GM12864 (cell line): Measurements from ENCODE around the gene CXorf49.
"Not testable (repeated sequence)": the region's sequence is repeated elsewhere in the genome, so short reads cannot be mapped to it uniquely, and the experiment has no call there.

Experiments
- DNase-seq: peaks from one replicate; pipeline ENCODE4 v3.0.0-alpha.2; 2011; ENCODE audit warnings: low read depth
- H3K4me3 ChIP-seq: 2 replicates; pipeline ENCODE4 v1.5.1; 2011; ENCODE audit warnings: mild to moderate bottlenecking, low read depth, low read length, control low read depth

The CXorf49 gene

DNA sequence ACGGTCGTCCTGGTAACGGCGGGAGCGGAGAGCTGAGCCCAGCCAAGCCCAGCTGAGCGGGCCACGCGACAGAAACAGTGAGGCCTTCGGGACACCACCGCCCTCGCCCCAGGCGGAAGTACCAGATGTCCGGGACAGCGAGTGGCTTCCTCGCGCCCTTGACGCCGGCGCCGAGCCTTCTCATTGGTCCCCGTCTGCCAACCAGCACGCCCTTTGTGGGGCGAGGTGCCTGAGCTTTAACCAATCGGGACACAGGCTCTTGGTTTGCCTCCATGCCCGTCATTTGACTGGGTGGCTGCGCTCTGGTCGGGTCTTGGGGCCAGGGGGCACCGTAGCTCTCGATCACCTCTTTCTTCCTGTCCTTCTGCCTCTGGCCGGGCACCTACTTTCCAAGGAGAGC lies at the start of gene CXorf49:
TSS of gene CXorf49 (minus strand) at position 101 of the 400 bp plus-strand sequence. CDS start 134 bp downstream, outside the sequence.
- H3K4me3 ChIP-seq, DNase-seq: not testable (repeated sequence)

DNA sequence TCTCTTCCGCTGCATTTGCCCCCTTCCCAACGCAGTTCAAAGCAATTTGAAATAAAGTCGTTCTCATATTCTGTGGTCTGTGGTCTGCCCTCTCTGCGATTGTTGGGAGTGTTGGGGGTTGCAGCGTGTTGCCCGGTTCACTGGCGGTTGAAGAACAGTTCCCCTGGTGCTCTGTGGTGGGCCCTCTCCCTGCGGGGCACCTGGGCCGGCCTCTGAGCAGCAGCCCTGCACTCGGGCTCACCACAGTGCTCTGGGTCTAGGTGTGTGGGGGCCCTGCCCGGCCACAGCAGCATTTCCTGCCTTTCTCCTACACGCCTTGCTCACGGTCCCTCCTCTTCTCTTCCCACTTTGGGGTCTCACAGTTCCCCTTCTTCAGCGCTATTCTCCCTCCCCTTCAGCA lies 49.0 kb upstream of the CXorf49 start:
- DNase-seq = not testable (repeated sequence)

DNA sequence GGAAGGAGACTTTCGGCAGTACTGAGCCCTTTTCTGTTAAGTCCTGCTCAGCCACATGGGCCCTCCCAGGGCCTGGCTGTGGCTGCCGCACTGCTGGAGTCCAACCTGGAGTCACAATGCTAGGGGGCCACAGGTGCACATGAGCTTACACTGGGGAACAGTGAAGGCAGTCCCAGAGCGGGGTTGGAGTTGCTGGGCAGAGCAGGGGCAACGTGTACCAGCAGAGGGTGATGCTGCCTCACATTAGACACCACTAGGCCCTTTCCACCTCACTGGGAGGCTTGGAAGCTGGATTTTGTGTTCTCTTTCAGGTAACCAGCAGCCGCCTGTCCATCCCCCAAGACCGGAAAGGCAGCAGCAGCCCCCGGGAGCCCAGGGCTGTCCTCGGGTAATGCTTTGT lies 47.5 kb upstream of the CXorf49 start:
- DNase-seq, H3K4me3 ChIP-seq: not testable (repeated sequence)

More for the DNA sequence above, 49.0 kb upstream of the CXorf49 start:
- not testable (repeated sequence) for H3K4me3 ChIP-seq

DNA sequence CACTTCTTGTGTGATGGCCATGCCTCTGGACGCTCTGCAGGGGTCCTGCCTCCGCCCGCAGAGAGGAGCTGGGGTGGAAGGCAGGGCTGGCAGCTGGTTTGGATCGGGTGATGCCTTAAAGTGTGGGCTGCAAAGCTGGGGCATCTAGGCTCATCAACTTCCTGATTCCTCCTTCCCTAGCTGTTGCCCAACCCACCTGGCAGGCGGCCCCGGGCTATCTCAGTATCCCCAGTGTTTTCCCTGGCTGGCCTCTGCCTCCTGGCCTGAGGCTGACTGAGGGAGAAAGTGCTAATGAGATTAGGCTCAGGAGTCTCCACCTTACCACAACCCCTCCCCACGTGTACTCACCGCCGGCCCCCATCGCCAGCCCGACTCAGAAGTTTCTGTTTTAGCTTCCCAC lies 46.7 kb upstream of the CXorf49 start:
- not testable (repeated sequence) for H3K4me3 ChIP-seq, DNase-seq

DNA sequence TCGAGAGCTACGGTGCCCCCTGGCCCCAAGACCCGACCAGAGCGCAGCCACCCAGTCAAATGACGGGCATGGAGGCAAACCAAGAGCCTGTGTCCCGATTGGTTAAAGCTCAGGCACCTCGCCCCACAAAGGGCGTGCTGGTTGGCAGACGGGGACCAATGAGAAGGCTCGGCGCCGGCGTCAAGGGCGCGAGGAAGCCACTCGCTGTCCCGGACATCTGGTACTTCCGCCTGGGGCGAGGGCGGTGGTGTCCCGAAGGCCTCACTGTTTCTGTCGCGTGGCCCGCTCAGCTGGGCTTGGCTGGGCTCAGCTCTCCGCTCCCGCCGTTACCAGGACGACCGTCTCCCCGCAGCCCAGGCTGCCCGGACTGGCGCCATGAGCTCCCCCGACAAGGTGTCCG lies 45.0 kb upstream of the CXorf49 start, which contains the start of gene CXorf49B:
TSS of gene CXorf49B (plus strand) at position 301 of the 400 bp plus-strand sequence. CDS start at position 376, 75 bp downstream.
- not testable (repeated sequence) for DNase-seq, H3K4me3 ChIP-seq

DNA sequence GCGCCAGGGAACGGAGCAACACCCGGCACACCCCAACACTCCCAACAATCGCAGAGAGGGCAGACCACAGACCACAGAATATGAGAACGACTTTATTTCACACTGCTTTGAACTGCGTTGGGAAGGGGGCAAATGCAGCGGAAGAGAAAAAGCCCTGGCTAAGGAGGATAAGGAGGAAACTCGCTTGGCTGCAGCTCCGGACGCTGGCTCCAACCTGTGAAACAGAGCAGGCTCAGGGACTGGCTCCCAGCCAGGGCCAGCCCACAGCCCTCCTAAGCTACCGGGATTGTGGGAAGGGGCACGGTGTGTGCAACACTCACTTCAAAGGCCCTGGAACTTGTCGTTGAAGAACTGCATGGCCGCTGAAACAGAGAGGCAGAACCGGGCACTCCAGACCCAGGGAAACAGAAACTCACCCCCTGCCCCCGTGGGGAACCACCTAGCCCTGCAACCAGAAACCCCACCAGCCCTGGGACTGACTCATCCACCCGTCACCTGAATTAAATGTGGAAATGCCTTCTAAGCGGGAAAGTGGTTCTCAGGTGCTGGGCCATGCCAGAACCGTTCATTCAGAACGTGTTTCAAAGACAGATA lies 42.7 kb upstream of the CXorf49 start:
- DNase-seq, H3K4me3 ChIP-seq: not testable (repeated sequence)

DNA sequence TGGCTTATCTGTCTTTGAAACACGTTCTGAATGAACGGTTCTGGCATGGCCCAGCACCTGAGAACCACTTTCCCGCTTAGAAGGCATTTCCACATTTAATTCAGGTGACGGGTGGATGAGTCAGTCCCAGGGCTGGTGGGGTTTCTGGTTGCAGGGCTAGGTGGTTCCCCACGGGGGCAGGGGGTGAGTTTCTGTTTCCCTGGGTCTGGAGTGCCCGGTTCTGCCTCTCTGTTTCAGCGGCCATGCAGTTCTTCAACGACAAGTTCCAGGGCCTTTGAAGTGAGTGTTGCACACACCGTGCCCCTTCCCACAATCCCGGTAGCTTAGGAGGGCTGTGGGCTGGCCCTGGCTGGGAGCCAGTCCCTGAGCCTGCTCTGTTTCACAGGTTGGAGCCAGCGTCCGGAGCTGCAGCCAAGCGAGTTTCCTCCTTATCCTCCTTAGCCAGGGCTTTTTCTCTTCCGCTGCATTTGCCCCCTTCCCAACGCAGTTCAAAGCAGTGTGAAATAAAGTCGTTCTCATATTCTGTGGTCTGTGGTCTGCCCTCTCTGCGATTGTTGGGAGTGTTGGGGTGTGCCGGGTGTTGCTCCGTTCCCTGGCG lies 2.3 kb upstream of the CXorf49 start:
- not testable (repeated sequence) for DNase-seq, H3K4me3 ChIP-seq

DNA sequence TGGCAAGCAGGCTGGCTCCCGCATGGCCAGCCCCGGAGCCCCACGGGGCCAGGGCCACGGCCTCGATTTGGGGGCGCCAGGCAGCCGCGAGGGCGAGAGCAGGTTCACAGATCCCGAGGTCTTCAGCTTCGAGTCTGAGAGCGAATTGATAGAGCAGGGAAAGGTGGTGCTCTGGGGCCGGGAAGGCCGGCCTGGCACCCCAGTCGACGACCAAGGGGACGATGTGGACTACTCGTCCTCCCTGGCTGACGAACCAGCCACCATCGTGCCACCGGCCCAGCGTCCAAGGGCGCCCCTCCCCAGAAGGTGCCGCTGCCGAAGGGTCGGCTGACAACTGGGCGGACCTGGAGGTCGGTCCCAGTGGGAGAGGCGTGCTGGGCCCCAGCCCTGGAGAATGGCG lies 1.1 kb upstream of the CXorf49 start:
- not testable (repeated sequence) for H3K4me3 ChIP-seq, DNase-seq

DNA sequence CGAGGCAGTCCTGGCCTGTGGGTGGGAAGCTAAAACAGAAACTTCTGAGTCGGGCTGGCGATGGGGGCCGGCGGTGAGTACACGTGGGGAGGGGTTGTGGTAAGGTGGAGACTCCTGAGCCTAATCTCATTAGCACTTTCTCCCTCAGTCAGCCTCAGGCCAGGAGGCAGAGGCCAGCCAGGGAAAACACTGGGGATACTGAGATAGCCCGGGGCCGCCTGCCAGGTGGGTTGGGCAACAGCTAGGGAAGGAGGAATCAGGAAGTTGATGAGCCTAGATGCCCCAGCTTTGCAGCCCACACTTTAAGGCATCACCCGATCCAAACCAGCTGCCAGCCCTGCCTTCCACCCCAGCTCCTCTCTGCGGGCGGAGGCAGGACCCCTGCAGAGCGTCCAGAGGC lies 1.8 kb downstream of the CXorf49 start:
- DNase-seq, H3K4me3 ChIP-seq: not testable (repeated sequence)

DNA sequence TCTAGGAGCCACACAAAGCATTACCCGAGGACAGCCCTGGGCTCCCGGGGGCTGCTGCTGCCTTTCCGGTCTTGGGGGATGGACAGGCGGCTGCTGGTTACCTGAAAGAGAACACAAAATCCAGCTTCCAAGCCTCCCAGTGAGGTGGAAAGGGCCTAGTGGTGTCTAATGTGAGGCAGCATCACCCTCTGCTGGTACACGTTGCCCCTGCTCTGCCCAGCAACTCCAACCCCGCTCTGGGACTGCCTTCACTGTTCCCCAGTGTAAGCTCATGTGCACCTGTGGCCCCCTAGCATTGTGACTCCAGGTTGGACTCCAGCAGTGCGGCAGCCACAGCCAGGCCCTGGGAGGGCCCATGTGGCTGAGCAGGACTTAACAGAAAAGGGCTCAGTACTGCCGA lies 2.5 kb downstream of the CXorf49 start:
- not testable (repeated sequence) for DNase-seq, H3K4me3 ChIP-seq

DNA sequence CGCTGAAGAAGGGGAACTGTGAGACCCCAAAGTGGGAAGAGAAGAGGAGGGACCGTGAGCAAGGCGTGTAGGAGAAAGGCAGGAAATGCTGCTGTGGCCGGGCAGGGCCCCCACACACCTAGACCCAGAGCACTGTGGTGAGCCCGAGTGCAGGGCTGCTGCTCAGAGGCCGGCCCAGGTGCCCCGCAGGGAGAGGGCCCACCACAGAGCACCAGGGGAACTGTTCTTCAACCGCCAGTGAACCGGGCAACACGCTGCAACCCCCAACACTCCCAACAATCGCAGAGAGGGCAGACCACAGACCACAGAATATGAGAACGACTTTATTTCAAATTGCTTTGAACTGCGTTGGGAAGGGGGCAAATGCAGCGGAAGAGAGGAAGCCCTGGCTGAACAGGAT lies 4.0 kb downstream of the CXorf49 start:
- DNase-seq = not testable (repeated sequence)

DNA sequence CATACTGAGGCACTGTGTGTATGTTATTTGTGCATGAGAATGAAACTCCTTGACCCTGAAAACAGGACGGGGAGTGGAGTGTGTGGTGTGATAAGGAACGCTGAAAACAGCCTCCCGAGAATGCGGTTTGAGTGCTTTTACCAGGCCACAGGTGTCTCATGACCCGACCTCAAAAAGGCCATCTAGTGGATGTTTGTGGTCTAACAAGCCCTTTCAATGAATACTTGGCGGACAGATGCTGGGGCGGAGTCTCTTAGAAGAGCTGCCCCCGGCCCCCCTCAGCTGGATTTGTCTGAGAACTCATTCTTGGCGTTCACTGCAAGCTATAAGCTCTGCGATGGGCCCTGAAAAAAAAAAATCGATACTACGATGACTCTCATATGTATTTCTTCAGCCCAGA lies 15.2 kb downstream of the CXorf49 start:
- not testable (repeated sequence) for DNase-seq, H3K4me3 ChIP-seq

More for the DNA sequence above, 4.0 kb downstream of the CXorf49 start:
- H3K4me3 ChIP-seq = not testable (repeated sequence)

DNA sequence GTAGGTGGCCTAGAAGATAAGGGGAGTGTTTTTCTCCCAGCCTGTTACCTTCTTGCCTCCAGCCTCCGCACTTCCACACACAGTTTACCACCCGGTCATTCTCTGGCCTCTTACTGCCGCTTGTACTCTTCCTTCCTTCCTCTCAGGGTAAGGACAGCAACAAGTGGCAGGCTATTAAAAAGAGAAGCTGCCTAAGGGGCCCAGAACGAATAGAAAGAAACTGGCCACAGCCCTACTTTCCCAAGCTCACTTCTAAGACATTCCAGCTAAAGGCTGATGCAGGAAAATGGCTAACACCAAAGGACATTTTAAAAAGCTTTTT lies 19.1 kb downstream of the CXorf49 start:
- DNase-seq, H3K4me3 ChIP-seq: not testable (repeated sequence)

DNA sequence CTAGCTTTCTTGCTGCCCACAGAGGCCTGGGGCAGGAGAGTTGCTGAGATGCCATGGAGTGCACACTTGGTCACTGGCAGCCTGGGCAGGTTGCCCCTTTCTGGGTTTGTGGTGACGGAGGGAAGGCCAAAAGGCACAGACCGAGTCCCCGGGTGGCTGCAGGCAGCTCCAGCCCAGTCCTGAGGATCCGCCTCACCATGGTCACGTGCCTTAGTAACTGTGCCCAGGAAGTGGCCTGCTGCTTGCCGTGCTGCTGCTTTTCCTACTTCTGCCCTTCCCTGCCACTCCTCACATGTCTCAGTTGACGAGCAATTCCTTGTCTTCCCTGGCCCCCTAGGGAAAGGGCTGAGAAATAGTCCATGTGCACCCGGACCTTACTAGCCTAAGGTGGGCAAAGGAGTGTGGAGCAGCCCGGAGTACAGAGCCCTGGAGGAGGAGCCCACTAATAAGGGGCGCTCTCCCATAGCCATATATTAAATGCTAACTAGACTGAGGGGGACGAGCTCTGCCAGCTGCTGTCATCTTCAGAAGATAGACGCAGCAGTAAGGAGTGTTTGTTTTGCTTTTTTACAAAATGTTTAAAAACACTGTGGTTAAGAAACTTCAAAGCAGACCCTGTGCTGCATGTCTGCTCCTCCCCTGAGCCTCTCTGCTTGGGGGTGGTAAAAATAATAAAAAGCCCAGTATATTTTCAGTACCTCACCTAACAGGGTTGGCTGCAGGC lies 19.6 kb downstream of the CXorf49 start:
- not testable (repeated sequence) for DNase-seq, H3K4me3 ChIP-seq

DNA sequence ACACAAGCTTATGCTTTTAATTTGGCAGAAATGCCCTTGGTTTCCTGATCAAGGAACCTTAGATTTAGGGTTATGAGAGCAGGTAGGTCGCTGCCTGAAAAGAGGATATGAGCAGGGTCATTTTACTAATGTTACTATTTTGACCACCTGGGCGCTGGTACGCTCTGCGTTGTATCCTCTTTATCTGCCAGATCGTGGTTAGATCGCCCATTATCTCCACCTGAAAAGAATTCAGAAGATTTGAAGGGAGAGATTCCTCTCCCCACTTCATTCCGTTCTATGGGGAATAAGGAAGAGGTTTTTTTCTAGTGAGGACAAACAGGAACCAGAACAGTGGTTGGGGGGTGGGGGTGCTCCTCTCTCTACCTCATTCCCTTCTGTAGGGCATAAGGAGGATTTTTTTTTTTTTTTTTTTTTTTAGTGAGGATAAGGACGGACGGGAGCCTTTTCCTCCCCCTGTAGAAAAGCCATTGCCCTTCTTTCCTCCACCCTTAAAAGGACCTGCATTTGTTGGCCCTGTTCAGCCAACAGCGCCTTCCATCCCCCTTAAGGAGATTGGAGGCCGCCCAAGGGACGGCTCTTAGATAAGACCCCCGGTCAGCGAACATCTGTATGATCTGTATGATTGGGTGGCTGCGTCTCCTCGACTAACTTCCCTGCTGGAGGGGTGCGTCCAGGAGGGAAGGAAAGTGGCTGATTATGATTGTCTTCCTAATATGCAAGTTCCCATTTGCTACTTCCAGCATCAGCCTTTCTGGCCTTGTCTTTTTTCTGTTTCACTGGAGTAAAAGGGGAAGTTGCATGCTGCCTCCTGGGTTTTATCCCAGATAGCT lies 20.4 kb downstream of the CXorf49 start:
- not testable (repeated sequence) for DNase-seq, H3K4me3 ChIP-seq

DNA sequence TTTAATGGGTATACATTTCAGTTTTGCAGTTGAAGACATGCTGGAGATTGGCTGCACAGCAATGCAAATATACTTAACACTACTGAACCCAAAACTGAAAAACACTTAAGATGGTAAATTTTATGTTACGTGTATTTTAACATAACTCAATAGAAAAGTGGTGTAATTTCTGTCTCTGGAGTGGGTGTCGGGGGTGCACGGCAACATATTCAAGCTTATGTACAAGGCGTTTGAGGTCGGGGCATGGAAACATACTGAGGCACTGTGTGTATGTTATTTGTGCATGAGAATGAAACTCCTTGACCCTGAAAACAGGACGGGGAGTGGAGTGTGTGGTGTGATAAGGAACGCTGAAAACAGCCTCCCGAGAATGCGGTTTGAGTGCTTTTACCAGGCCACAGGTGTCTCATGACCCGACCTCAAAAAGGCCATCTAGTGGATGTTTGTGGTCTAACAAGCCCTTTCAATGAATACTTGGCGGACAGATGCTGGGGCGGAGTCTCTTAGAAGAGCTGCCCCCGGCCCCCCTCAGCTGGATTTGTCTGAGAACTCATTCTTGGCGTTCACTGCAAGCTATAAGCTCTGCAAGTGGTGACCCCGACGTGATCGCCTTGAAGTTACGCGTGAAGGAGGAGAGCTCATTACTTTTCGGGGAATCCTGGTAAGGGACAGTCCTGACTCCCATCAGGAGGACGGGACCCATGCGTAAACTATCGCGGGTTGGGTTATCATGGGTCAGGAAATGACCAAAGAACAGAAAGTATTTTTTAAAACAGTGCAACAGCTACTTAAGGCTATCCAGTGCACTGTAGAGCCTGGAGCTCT lies 21.2 kb downstream of the CXorf49 start:
- H3K4me3 ChIP-seq, DNase-seq: not testable (repeated sequence)
